Right cardiac atrium (tissue), 5 donors: Measurements from ENCODE around the gene ATF2. TPM values are rescaled to one million over a fixed set of nuclear protein-coding genes. Genes with fewer than 3 reads are reported as not detected.

Experiments used
- ATAC-seq, 2 donors: fragments of 200-7000 bp; cut with Tn5 transposase; one replicate each; pipeline versions ENCODE4 v1.8.0 to v1.9.1; 2020; ENCODE audit warnings: moderate library complexity in 2 of 2, mild to moderate bottlenecking in 1 of 2
- DNase-seq, 3 donors: peaks; one replicate each; pipeline ENCODE4 v3.0.0-alpha.2; 2020
- H3K27ac ChIP-seq: one replicate; pipeline ENCODE4 v1.5.1; 2013; ENCODE audit warnings: mild to moderate bottlenecking, low read length, control low read depth, moderate library complexity
- H3K27me3 ChIP-seq: one replicate; pipeline ENCODE4 v1.6.1; 2013; ENCODE audit not compliant: control insufficient read depth, insufficient read depth
- H3K4me1 ChIP-seq: one replicate; pipeline ENCODE4 v1.6.1; 2013; ENCODE audit warnings: low read length; ENCODE audit not compliant: control insufficient read depth, insufficient read depth
- H3K4me3 ChIP-seq: one replicate; pipeline ENCODE4 v1.5.1; 2013; ENCODE audit warnings: low read length, control low read depth
- H3K9me3 ChIP-seq: one replicate; pipeline ENCODE4 v1.6.1; 2013; ENCODE audit warnings: low read length; ENCODE audit not compliant: control insufficient read depth
- WGBS: extraction: QIAGEN DNeasy Blood & Tissue Kit; methylation state at CpG from one replicate; pipeline ENCODE4 v1.1.7; 2013; 5-methylcytosine and 5-hydroxymethylcytosine counted together
- intact Hi-C, 4 donors: fragments of 100-400 bp; cut with DNase I; formaldehyde crosslinking; loops; one replicate each; pipeline versions ENCODE4 v1.11.0 to v1.14.0; 2022 to 2023
- microRNA-seq, 2 donors: library from miRNA; unstranded; fragments of <30 nt; microRNA quantifications; one replicate each; pipeline ENCODE4 v1.2.0, GENCODE V29; 2020 to 2021
- polyA plus RNA-seq: library from polyadenylated mRNA; stranded (reverse); fragments of 200-250 nt; gene quantifications from one replicate; pipeline ENCODE4 v1.2.3, GENCODE V29; 2013
- total RNA-seq, 4 donors: library from RNA; stranded (reverse); fragmentation: NEBNext Ultra II Directional; extraction: Animal tissue kit (Norgen Biotek cat#: 25700); gene quantifications; one replicate each; pipeline ENCODE4 v1.2.1, GENCODE V29; 2021
- donor health status: healthy with polysubstance abuse.
- donor health status: DM: no; HTN: yes; CAD: no.
- donor health status: DM: no; HTN: no; CAD: no.
- donor health status: DM: no; HTN: yes; CAD: no; lungs with severe emphysema.
- donor health status: DM: yes; HTN: yes; CAD: no.

The ATF2 gene
- total and polyA plus RNA-seq, 5 donors = 10.8 to 39.2 (median 30.6) TPM

DNA sequence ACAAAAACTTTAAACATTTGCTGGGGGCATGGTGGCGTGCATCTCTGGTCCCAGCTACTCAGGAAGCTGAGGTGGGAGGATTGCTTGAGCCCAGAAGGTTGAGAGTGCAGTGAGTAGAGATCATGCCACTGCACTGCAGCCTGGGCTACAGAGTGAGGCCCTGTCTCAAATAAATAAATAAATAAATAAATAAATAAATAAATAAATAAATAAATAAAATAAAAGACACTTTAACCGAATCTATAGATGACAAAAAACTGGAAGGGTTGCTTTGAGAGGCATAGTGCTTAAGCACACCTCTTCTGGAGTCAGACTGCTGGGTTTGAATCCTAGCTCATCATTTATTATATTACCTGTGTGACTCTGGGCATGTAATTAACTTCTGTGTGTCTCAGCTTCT lies 141.6 kb downstream of the ATF2 start:
- no peak overlapping the region for H3K4me3 ChIP-seq
- no peaks in the 10 kb centered on the region for H3K9me3 ChIP-seq
- no peaks in the 10 kb centered on the region for H3K4me1 ChIP-seq
- no peaks in the 10 kb centered on the region for H3K27me3 ChIP-seq
- intact Hi-C loops = no loop called here
- ATAC-seq (no peak), DNase-seq (no peak)
- H3K27ac ChIP-seq = no peak overlapping the region
- WGBS = 92% methylated on average over 2 of the region's 2 CpGs

DNA sequence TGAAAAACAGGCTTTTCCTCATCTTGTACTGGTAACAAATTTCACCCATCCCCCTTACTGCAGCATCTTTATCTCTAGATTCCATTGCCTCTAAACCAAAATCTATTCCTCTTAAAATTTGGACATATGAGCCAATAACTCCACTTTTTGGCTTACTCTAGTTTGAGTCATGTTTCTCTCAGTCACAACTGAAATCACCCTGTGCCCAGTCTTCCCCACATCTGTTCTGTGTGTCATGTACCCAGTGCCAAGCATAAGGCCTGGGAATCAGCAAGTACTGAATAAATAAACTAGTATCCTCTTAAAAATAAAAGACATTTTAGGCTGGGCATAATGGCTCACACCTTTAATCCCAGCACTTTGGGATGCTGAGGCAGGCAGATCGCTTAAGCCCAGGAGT lies 142.1 kb downstream of the ATF2 start:
- WGBS = 96% methylated on average over 1 of the region's 1 CpG
- ATAC-seq (no peak), DNase-seq (no peak)
- Histone ChIP-seq H3K27me3 (no peaks in the 10 kb centered on the region), H3K9me3 (no peaks in the 10 kb centered on the region), H3K27ac (no peak overlapping the region), H3K4me1 (no peaks in the 10 kb centered on the region), H3K4me3 (no peak overlapping the region)
- intact Hi-C loops = no loop called here

DNA sequence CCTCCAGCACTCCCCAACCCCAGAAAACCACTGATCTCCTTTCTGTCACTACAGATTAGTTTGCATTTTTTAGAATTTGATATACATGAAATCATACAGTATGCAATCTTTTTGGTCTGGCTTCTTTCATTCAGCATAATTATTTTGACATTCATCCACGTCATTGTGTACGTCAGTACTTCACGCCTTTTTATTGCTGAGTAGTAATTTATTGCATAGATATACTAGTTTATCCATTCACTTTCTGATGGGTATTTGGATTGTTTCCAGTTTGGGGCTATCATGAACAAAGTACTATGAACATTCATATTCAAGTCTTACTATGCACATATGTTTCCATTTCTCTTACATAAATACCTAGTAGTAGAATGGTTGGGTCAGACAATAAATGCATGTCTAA lies 142.8 kb downstream of the ATF2 start:
- WGBS = 96% methylated on average over 3 of the region's 3 CpGs
- Histone ChIP-seq H3K4me1 (no peaks in the 10 kb centered on the region), H3K27me3 (no peaks in the 10 kb centered on the region), H3K4me3 (no peak overlapping the region), H3K27ac (no peak overlapping the region), H3K9me3 (no peaks in the 10 kb centered on the region)
- intact Hi-C loops = no loop called here
- DNase-seq (no peak), ATAC-seq (no peak)

DNA sequence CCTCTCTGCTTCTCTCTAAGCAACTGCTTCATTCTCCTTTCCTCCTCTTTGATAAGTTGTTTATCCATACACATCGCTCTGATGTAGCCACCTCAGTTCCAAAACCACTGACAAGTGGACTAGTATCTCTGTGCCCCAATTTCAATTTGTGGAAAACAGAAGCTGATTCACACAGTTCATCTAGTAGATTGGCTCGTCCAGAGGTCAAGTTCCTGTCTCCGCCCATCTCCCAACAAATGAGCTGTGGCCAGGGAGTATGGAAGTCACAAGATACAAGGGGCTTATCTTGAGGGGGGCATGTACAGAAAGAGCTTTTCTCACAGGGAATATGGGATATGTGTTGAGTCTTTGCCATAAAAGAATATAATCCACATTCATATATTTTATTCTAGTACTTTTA lies 145.1 kb downstream of the ATF2 start:
- 67% methylated on average over 3 of the region's 3 CpGs for WGBS
- Histone ChIP-seq H3K9me3 (no peaks in the 10 kb centered on the region), H3K27ac (no peak overlapping the region), H3K4me1 (no peaks in the 10 kb centered on the region), H3K4me3 (no peak overlapping the region), H3K27me3 (no peaks in the 10 kb centered on the region)
- no peak for ATAC-seq
- DNase-seq = no peak
- intact Hi-C loops = no loop called here

Small RNA genes within 50 kb of the gene (microRNA-seq; reads per million reads assigned to microRNA genes)
- gene MIR933 = 0.42 to 0.54 reads per million in 2 donors

Other genes with a start within 250 kb of the ATF2 start
- gene CHN1, start 162.8 kb downstream of the ATF2 start, total RNA-seq = 1 to 10 TPM; 5.7 to 8.9 (median 8.0) TPM
- gene CHN1, start 162.8 kb downstream of the ATF2 start, polyA plus RNA-seq = 5.3 TPM
- 100 to 1,000 TPM; 737 to 882 (median 842) TPM for gene ATP5MC3, start 13.5 kb upstream of the ATF2 start, total RNA-seq
- 1,357 TPM for gene ATP5MC3, start 13.5 kb upstream of the ATF2 start, polyA plus RNA-seq